Ovary (tissue), 9 donors: ENCODE data around the gene EPHB1. TPM values are rescaled to one million over a fixed set of nuclear protein-coding genes. Genes with fewer than 3 reads are reported as not detected.

Experiments used
- DNase-seq, 5 donors: peaks; one replicate each; pipeline ENCODE4 v3.0.0-alpha.2; 2019 to 2020
- H3K27ac ChIP-seq, 2 donors: fragments of 200-600 bp; one replicate each; pipeline versions ENCODE4 v1.5.1 to v1.8.0; 2019 to 2022
- H3K27me3 ChIP-seq: fragments of 200-600 bp; one replicate; pipeline ENCODE4 v1.8.0; 2022
- H3K36me3 ChIP-seq: fragments of 200-600 bp; sonication (generic); one replicate; pipeline ENCODE4 v1.5.1; 2019
- H3K4me1 ChIP-seq: one replicate; pipeline ENCODE4 v1.8.1; 2013; ENCODE audit warnings: mild to moderate bottlenecking, moderate library complexity; ENCODE audit not compliant: insufficient read depth
- H3K4me3 ChIP-seq: fragments of 200-600 bp; sonication (generic); one replicate; pipeline ENCODE4 v1.5.1; 2017
- H3K9me3 ChIP-seq, 2 donors: fragments of 200-600 bp in 1 of 2; sonication (generic) in 1 of 2; one replicate each; pipeline versions ENCODE4 v1.5.1 to v1.8.1; 2013 to 2019; ENCODE audit warnings: mild to moderate bottlenecking in 1 of 2, moderate library complexity in 1 of 2
- EP300 ChIP-seq: sonication (generic); formaldehyde crosslinking; IDR thresholded peaks from one replicate; pipeline ENCODE4 v1.6.1; 2017; ENCODE audit warnings: antibody characterized with exemption
- POLR2A ChIP-seq: fragments of 450-650 bp; IDR thresholded peaks from one replicate; pipeline ENCODE4 v1.6.1; 2017; ENCODE audit warnings: antibody characterized with exemption, mild to moderate bottlenecking, moderate library complexity
- WGBS, 3 donors: extraction: QIAGEN DNeasy Blood & Tissue Kit in 1 of 3; methylation state at CpG; one replicate each; pipeline versions ENCODE4 v1.1.5 to v1.1.7; 2013 to 2017; 5-methylcytosine and 5-hydroxymethylcytosine counted together
- intact Hi-C, 4 donors: fragments of 100-400 bp; cut with DNase I; formaldehyde crosslinking; loops; one replicate each; pipeline versions ENCODE4 v1.11.0 to v1.15.1; 2022 to 2023
- polyA plus RNA-seq, 2 donors: library from polyadenylated mRNA; stranded (reverse); fragments of 200-250 nt in 1 of 2; fragments of 350-450 nt in 1 of 2; fragmentation: Illumina TruSeq in 1 of 2; extraction: RNeasy Lipid Tissue Mini Kit (QIAGEN cat#74804) in 1 of 2; gene quantifications; one replicate each; pipeline ENCODE4 v1.2.3, GENCODE V29; 2013 to 2014
- total RNA-seq, 7 donors: library from RNA; depleted of rRNA in 2 of 7; stranded (reverse); fragments of >200 nt in 2 of 7; fragmentation: NEBNext Ultra II Directional in 3 of 7; extraction: Animal tissue kit (Norgen Biotek cat#: 25700) in 3 of 7; gene quantifications; one replicate each; pipeline versions ENCODE4 v1.1.0 to v1.2.4, GENCODE V29; 2016 to 2023
- TF ChIP-seq, protein P1 (sequence below), 3 donors: fragments of 450-650 bp in 2 of 3; fragments of 200-600 bp in 1 of 3; IDR thresholded peaks; one replicate each; pipeline versions ENCODE4 v1.5.1 to v1.8.0; 2016 to 2022; ENCODE audit warnings: antibody characterized with exemption in 3 of 3, mild to moderate bottlenecking in 1 of 3
- donor health status: DM: no; HTN: no; CAD: no; lungs with moderate emphysema.
- donor health status: DM: no; HTN: no; CAD: no.
- donor health status: Bipolar disorder and iron deficiency.
- donor health status: DM: yes; HTN: yes; CAD: no.
- donor health status: DM: no; HTN: no; CAD: no.
- donor health status: DM: yes; HTN: yes; CAD: no.

EPHB1 gene
- total and polyA plus RNA-seq, 9 donors = 0.25 to 2.7 (median 1.0) TPM

GRCh38 chr3:135137296-135137695 lies 342.2 kb downstream of the EPHB1 start:
- 76 to 86% (median 85%) methylated on average over 2 of the region's 2 CpGs for WGBS, 3 donors
- H3K27me3 ChIP-seq = no peaks in the 10 kb centered on the region
- no peak for DNase-seq
- intact Hi-C loops = no loop called here
- H3K9me3 ChIP-seq = no peaks in the 10 kb centered on the region
- H3K4me1 ChIP-seq = no peaks in the 10 kb centered on the region
- no peaks in the 10 kb centered on the region for H3K36me3 ChIP-seq
- no peak overlapping the region for H3K27ac ChIP-seq
- H3K4me3 ChIP-seq = no peak overlapping the region
- TF ChIP-seq, protein P1, sequence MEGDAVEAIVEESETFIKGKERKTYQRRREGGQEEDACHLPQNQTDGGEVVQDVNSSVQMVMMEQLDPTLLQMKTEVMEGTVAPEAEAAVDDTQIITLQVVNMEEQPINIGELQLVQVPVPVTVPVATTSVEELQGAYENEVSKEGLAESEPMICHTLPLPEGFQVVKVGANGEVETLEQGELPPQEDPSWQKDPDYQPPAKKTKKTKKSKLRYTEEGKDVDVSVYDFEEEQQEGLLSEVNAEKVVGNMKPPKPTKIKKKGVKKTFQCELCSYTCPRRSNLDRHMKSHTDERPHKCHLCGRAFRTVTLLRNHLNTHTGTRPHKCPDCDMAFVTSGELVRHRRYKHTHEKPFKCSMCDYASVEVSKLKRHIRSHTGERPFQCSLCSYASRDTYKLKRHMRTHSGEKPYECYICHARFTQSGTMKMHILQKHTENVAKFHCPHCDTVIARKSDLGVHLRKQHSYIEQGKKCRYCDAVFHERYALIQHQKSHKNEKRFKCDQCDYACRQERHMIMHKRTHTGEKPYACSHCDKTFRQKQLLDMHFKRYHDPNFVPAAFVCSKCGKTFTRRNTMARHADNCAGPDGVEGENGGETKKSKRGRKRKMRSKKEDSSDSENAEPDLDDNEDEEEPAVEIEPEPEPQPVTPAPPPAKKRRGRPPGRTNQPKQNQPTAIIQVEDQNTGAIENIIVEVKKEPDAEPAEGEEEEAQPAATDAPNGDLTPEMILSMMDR (IDR thresholded peaks at IDR 0.05) = no peak
- TF ChIP-seq EP300 = no peak

DNA sequence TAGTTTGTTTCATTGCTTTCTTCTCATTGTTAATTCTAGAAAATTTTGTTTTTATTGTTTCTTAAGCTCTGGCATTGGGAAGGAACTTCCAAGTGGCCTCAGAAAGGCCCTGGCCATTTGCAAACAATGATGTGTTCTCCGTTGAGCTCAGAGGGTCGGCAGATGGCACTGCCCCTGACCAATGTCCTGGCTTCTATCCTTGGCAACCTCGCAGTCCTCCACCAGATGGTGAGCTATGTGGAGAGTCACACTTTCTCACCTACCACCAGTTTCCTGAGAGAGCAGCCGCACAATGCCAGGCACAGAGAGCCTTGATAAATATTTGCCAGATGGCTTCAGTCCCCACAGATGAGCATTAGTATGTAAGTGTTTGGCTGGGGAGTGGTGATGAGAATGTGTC lies 343.7 kb downstream of the EPHB1 start:
- WGBS, 3 donors = 84 to 91% (median 86%) methylated on average over 4 of the region's 4 CpGs
- Histone ChIP-seq H3K27ac (no peak overlapping the region), H3K27me3 (no peaks in the 10 kb centered on the region), H3K9me3 (no peaks in the 10 kb centered on the region), H3K4me1 (no peaks in the 10 kb centered on the region), H3K4me3 (no peak overlapping the region), H3K36me3 (no peaks in the 10 kb centered on the region)
- no peak for DNase-seq
- TF ChIP-seq EP300 (no peak), POLR2A (no peak)
- TF ChIP-seq, protein P1 (IDR thresholded peaks at IDR 0.05) = no peak
- intact Hi-C loops = no loop called here

DNA sequence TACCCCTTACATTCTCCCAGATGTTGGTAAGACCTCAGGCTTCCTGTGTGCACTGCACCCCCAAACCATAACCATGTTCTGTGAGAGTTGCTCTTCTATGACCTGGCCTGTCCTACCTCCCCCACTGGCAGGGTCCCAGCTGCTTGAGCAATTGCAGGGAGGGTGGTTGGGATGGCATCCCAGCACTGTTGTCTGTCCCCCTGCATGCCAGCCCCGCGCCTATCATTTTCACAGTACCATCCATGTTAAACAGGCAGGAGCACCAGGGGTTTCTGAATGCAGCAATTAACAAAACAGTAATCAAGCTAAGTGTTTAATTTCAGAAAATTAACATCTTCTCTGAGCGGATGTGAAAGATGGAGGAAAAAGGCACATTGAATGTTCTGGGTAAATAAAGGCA lies 345.5 kb downstream of the EPHB1 start:
- 90 to 97% (median 94%) methylated on average over 3 of the region's 3 CpGs for WGBS, 3 donors

DNA sequence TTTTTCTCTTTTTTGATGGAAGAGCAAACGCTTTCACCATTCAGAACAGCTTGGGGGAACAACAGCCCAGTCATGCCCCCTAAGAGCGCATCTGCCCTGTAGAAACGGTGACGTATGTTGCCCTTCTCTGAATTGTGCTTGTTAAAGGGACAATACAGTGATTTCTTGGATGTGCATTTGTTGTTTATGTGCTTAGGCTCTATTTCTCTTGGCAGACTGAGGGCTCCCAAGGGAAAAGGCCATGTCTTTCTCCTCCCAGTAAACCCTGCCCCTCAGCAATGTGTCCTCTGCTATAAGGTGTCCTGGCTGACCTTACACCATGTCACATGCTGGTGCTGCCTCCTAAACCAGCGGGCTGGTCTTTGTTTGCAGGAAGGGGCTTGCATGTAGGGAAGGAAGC lies 346.1 kb downstream of the EPHB1 start:
- Histone ChIP-seq H3K27ac (no peak overlapping the region), H3K27me3 (no peaks in the 10 kb centered on the region), H3K4me1 (no peaks in the 10 kb centered on the region), H3K4me3 (no peak overlapping the region), H3K36me3 (no peaks in the 10 kb centered on the region), H3K9me3 (no peaks in the 10 kb centered on the region)
- DNase-seq = no peak
- TF ChIP-seq POLR2A (no peak), EP300 (no peak)
- TF ChIP-seq, protein P1 (IDR thresholded peaks at IDR 0.05) = no peak
- 75 to 79% (median 76%) methylated on average over 5 of the region's 5 CpGs for WGBS, 3 donors
- intact Hi-C loops = no loop called here

More for the DNA sequence above, 345.5 kb downstream of the EPHB1 start:
- no peaks in the 10 kb centered on the region for H3K4me1 ChIP-seq
- DNase-seq = no peak
- intact Hi-C loops = no loop called here
- H3K36me3 ChIP-seq = no peaks in the 10 kb centered on the region
- no peaks in the 10 kb centered on the region for H3K9me3 ChIP-seq
- H3K4me3 ChIP-seq = no peak overlapping the region
- H3K27me3 ChIP-seq = no peaks in the 10 kb centered on the region
- TF ChIP-seq EP300 (no peak), POLR2A (no peak)
- TF ChIP-seq, protein P1 (IDR thresholded peaks at IDR 0.05) = no peak
- no peak overlapping the region for H3K27ac ChIP-seq

DNA sequence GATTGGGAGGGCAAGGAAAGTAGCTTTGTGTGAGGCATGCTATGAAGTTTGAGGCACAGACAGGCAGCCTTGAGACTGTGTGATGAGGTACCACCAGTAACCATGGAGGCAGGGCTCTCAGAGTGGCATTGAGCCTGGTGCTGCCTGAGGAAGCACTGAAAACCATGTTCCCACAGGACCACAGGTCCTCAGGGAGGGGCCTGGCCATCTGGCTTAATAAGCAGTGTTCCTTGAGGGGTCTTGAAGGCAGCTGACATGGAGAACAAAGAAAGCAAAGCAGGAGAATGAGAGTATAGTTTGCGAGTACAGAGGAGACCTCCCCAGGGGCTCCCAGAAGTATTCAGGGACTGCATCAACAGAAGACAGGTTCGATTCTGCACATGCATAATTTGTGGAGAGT lies 346.6 kb downstream of the EPHB1 start:
- no peaks in the 10 kb centered on the region for H3K27me3 ChIP-seq
- intact Hi-C loops = no loop called here
- no peaks in the 10 kb centered on the region for H3K36me3 ChIP-seq
- TF ChIP-seq EP300 = no peak
- no peaks in the 10 kb centered on the region for H3K4me1 ChIP-seq
- no peak for DNase-seq
- no peak overlapping the region for H3K4me3 ChIP-seq
- no peak overlapping the region for H3K27ac ChIP-seq
- no peaks in the 10 kb centered on the region for H3K9me3 ChIP-seq
- 80 to 89% (median 81%) methylated on average over 2 of the region's 2 CpGs for WGBS, 3 donors
